GM18861 (cell line): ENCODE results near the gene TBC1D22A.
"Not testable (repeated sequence)": the region's sequence is repeated elsewhere in the genome, so short reads cannot be mapped to it uniquely, and the experiment has no call there.

Source experiments
- ATAC-seq: cut with Tn5 transposase; IDR thresholded peaks from one replicate; pipeline ENCODE4 v1.9.1; 2021; ENCODE audit not compliant: unreplicated experiment

Gene TBC1D22A

GRCh38 chr22:47111626-47112581, 349.5 kb downstream of the TBC1D22A start:
- ATAC-seq, result no peak

- no peak for ATAC-seq
These were observed 350.1 kb downstream of the TBC1D22A start for GRCh38 chr22:47112582-47112965.

- no peak for ATAC-seq
These were observed 350.8 kb downstream of the TBC1D22A start for GRCh38 chr22:47112994-47113852.

- no peak for ATAC-seq
These were observed 351.5 kb downstream of the TBC1D22A start for GRCh38 chr22:47113853-47114415.

GRCh38 chr22:47114813-47115517, 352.5 kb downstream of the TBC1D22A start:
- no peak for ATAC-seq

GRCh38 chr22:47115518-47115890, 353.1 kb downstream of the TBC1D22A start:
- no peak for ATAC-seq

- no peak for ATAC-seq
These were observed 353.5 kb downstream of the TBC1D22A start for GRCh38 chr22:47115921-47116320.

- no peak for ATAC-seq
These were observed 354.2 kb downstream of the TBC1D22A start for GRCh38 chr22:47116426-47117341.

- not testable (repeated sequence) for ATAC-seq
These were observed 355.0 kb downstream of the TBC1D22A start for GRCh38 chr22:47117442-47117841.

GRCh38 chr22:47119181-47119580, 356.7 kb downstream of the TBC1D22A start:
- no peak for ATAC-seq

- ATAC-seq, result no peak
These were observed 357.9 kb downstream of the TBC1D22A start for GRCh38 chr22:47120399-47120798.

- ATAC-seq, result no peak
These were observed 359.3 kb downstream of the TBC1D22A start for GRCh38 chr22:47121791-47122190.

GRCh38 chr22:47122441-47123000, 360.1 kb downstream of the TBC1D22A start:
- no peak for ATAC-seq

GRCh38 chr22:47123006-47123826, 360.8 kb downstream of the TBC1D22A start:
- no peak for ATAC-seq

GRCh38 chr22:47123827-47124442, 361.5 kb downstream of the TBC1D22A start:
- ATAC-seq, result no peak

GRCh38 chr22:47124451-47124881, 362.0 kb downstream of the TBC1D22A start:
- ATAC-seq, result no peak

GRCh38 chr22:47124961-47125360, 362.5 kb downstream of the TBC1D22A start:
- ATAC-seq, result no peak

- no peak for ATAC-seq
These were observed 363.2 kb downstream of the TBC1D22A start for GRCh38 chr22:47125603-47126002.
